ENCODE data around the gene MICALL1. TPM values are rescaled to one million over a fixed set of nuclear protein-coding genes. Genes with fewer than 3 reads are reported as not detected.

The MICALL1 gene
- total and polyA plus RNA-seq, 9 of the 15 experiments (the other 6 are each of a cell fraction or from before 2014, with no cell fraction given) = 0.32 to 21.5 (median 6.1) TPM

GRCh38 chr22:37906364-37907008 lies 389 bp downstream of the MICALL1 start:
- BruUV-seq (replicated peaks) = no TSS peak
- FAIRE-seq (no peak), DNase-seq (ENCODE audit: extremely low read depth in 1 of 4, low spot score in 3 of 4) (peak; percentile 35 to 74 (median 57)), ATAC-seq (no peak)
- Histone ChIP-seq H3K79me2 (ENCODE audit: control insufficient read depth, insufficient read depth, low read length) (peaks cover 8% of the 10 kb centered on the region; the same call in 2 of the 3 replicates), H3K27ac (ENCODE audit: extremely low read depth, low read depth, low read length) (peak overlapping the region; percentile 77; the same call in 2 of the 3 replicates), H3K9ac (ENCODE audit: insufficient read depth in 1 of 2, low read depth in 2 of 2, low read length in 2 of 2) (peak overlapping the region; percentile 66 to 94; a peak in 3 of 4 replicates), H2AFZ (ENCODE audit: low read depth, low read length) (peak overlapping the region; percentile 70; the same call in 1 of the 2 replicates), H3K9me1 (ENCODE audit: control insufficient read depth, insufficient read depth, low read length) (no peaks in the 10 kb centered on the region), H3K27me3 (ENCODE audit: control insufficient read depth in 2 of 2, insufficient read depth in 2 of 2, low read length in 2 of 2) (no peaks in the 10 kb centered on the region), H3K4me2 (ENCODE audit: insufficient read depth, low read length) (peak overlapping the region; percentile 65), H3K9me3 (replicated peaks; ENCODE audit: control insufficient read depth, insufficient read depth, low read depth, low read length) (no peaks in the 10 kb centered on the region), H3K36me3 (ENCODE audit: control insufficient read depth, insufficient read depth, low read length) (no peaks in the 10 kb centered on the region; the same call in 2 of the 3 replicates), H3K4me3 (peak overlapping the region; percentile 59), H3K4me1 (replicated peaks in 1 of 2; ENCODE audit: control insufficient read depth in 2 of 2, insufficient read depth in 2 of 2, low read length in 2 of 2) (peaks cover 20 to 29% of the 10 kb centered on the region in 2 experiments; a peak in 4 of 5 replicates), H4K20me1 (replicated peaks; ENCODE audit: control insufficient read depth, insufficient read depth, low read length) (no peaks in the 10 kb centered on the region)
- intact Hi-C loops (cut with micrococcal nuclease) = no loop called here
- CTCF ChIA-PET (ENCODE audit: low intra/inter-chr PET ratio) = interaction anchor here (0.9 to 1.7 kb wide), 2 partner anchors 19 to 59 kb away, joined by 3 to 4 read pairs; no protein-coding TSS in a partner anchor
- in situ Hi-C loops (cut with MboI) = no loop called here
- 7% methylated on average over 6 of the region's 75 CpGs for WGBS (ENCODE audit: insufficient coverage, low coverage, missing lambda C conversion rate)
- POLR2A ChIA-PET = interaction anchor here (0.6 to 2.7 kb wide), 4 partner anchors 10 to 115 kb away, joined by 4 to 16 read pairs (median 6); no protein-coding TSS in a partner anchor
- TF ChIP-seq NONO (IDR thresholded peaks at IDR 0.05; ENCODE audit: low read depth in 2 of 2, low read length in 1 of 2) (no peak), TFE3 (CRISPR knock-in tag; IDR thresholded peaks at IDR 0.05) (no peak), ELF1 (tag; IDR thresholded peaks at IDR 0.05) (peak; percentile 37; the same call in 1 of the 2 replicates), ZBTB7A (IDR thresholded peaks at IDR 0.05; ENCODE audit: borderline replicate concordance, control insufficient read depth, low read depth, low read length) (peak; percentile 57; the same call in 1 of the 2 replicates), GABPB1 (CRISPR knock-in tag; IDR thresholded peaks at IDR 0.05) (0 out of 2 replicates have a peak, but pooled peaks have one; percentile 24), ZNF668 (CRISPR knock-in tag; IDR thresholded peaks at IDR 0.05) (no peak), ZNF124 (CRISPR knock-in tag; IDR thresholded peaks at IDR 0.05) (no peak), ZNF584 (CRISPR knock-in tag; IDR thresholded peaks at IDR 0.05; ENCODE audit: low read depth) (no peak), ZNF165 (CRISPR knock-in tag; IDR thresholded peaks at IDR 0.05; ENCODE audit: borderline replicate concordance) (no peak), NCOA1 (IDR thresholded peaks at IDR 0.05; ENCODE audit: low read depth) (no peak), ZNF696 (CRISPR knock-in tag; conservative IDR thresholded peaks at IDR 0.05) (no peak), ZNF408 (CRISPR knock-in tag; IDR thresholded peaks at IDR 0.05; ENCODE audit: low read depth) (no peak)
- TF ChIP-seq, protein P1, sequence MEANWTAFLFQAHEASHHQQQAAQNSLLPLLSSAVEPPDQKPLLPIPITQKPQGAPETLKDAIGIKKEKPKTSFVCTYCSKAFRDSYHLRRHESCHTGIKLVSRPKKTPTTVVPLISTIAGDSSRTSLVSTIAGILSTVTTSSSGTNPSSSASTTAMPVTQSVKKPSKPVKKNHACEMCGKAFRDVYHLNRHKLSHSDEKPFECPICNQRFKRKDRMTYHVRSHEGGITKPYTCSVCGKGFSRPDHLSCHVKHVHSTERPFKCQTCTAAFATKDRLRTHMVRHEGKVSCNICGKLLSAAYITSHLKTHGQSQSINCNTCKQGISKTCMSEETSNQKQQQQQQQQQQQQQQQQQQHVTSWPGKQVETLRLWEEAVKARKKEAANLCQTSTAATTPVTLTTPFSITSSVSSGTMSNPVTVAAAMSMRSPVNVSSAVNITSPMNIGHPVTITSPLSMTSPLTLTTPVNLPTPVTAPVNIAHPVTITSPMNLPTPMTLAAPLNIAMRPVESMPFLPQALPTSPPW (CRISPR knock-in tag; IDR thresholded peaks at IDR 0.05) = peak; percentile 46; the same call in 1 of the 2 replicates
- TF ChIP-seq, protein P2, sequence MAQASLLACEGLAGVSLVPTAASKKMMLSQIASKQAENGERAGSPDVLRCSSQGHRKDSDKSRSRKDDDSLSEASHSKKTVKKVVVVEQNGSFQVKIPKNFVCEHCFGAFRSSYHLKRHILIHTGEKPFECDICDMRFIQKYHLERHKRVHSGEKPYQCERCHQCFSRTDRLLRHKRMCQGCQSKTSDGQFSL (CRISPR knock-in tag; IDR thresholded peaks at IDR 0.05) = peak; percentile 61; the same call in 1 of the 2 replicates
- TF ChIP-seq, protein P2 (tag; IDR thresholded peaks at IDR 0.05) = no peak
- TF ChIP-seq, protein P3, sequence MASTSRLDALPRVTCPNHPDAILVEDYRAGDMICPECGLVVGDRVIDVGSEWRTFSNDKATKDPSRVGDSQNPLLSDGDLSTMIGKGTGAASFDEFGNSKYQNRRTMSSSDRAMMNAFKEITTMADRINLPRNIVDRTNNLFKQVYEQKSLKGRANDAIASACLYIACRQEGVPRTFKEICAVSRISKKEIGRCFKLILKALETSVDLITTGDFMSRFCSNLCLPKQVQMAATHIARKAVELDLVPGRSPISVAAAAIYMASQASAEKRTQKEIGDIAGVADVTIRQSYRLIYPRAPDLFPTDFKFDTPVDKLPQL (IDR thresholded peaks at IDR 0.05; ENCODE audit: extremely low read depth, insufficient read length) = no peak

Data from K562 (cell line).